ENCODE data around the gene TENM4. TPM values are rescaled to one million over a fixed set of nuclear protein-coding genes. Genes with fewer than 3 reads are reported as not detected.

The TENM4 gene
- total RNA-seq, 4 donors from 2014 or later, result 2.3 to 18.9 (median 4.5) TPM

- DNase-seq (ENCODE audit: low spot score) (no peak), ATAC-seq (ENCODE audit: low FRiP score) (no peak)
- no peak for TF ChIP-seq CTCF (IDR thresholded peaks at IDR 0.05)
These were observed 767.8 kb downstream of the TENM4 start for GRCh38 chr11:78672850-78673620.

GRCh38 chr11:78669249-78669648, 771.6 kb downstream of the TENM4 start:
- ATAC-seq (ENCODE audit: low FRiP score) (no peak), DNase-seq (ENCODE audit: low spot score) (no peak)
- TF ChIP-seq CTCF (IDR thresholded peaks at IDR 0.05), result no peak

- DNase-seq (ENCODE audit: low spot score) (no peak), ATAC-seq (ENCODE audit: low FRiP score) (no peak)
- TF ChIP-seq CTCF (IDR thresholded peaks at IDR 0.05), result no peak
These were observed 773.4 kb downstream of the TENM4 start for GRCh38 chr11:78667461-78667860.

- ATAC-seq (ENCODE audit: low FRiP score), result no peak
- TF ChIP-seq CTCF (IDR thresholded peaks at IDR 0.05), result no peak
- DNase-seq (ENCODE audit: low spot score), result no peak
These were observed 774.1 kb downstream of the TENM4 start for GRCh38 chr11:78666675-78667160.

- DNase-seq (ENCODE audit: low spot score), result no peak
- TF ChIP-seq CTCF (IDR thresholded peaks at IDR 0.05), result no peak
These were observed 776.2 kb downstream of the TENM4 start for GRCh38 chr11:78664636-78665035.

GRCh38 chr11:78662811-78663210, 778.0 kb downstream of the TENM4 start:
- no peak for ATAC-seq (ENCODE audit: low FRiP score)
- no peak for TF ChIP-seq CTCF (IDR thresholded peaks at IDR 0.05)
- DNase-seq (ENCODE audit: low spot score), result no peak

More at GRCh38 chr11:78664636-78665035, 776.2 kb downstream of the TENM4 start:
- no peak for ATAC-seq (ENCODE audit: low FRiP score)

DNA sequence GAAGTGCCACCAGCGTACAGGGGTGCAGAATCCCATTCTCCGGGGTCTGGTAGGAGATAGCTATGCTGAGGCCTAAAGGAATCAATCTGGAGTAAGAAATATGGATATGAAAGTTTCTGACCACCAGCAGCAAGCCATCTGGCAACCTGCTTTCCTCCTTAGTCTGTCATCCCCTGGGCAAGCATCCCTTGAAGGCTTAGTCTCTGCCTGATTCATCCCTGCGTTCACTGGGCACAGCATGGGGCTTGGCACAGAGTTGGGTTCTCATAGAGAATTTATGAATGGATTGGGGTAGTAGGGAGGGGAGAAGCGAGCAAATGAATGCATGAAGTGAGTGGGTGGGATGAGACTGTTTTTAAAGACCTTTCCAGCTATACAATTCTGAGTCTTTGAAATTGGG, 780.4 kb downstream of the TENM4 start:
- DNase-seq (ENCODE audit: low spot score), result no peak
- TF ChIP-seq CTCF (IDR thresholded peaks at IDR 0.05), result no peak
- no peak for ATAC-seq (ENCODE audit: low FRiP score)

Data from omental fat pad (tissue), 4 donors.